GM13977 (cell line): ENCODE results near the gene GIMAP1.

Experiments used
- DNase-seq: peaks from one replicate; pipeline ENCODE4 v3.0.0; 2012; ENCODE audit warnings: low spot score
- CTCF ChIP-seq: IDR thresholded peaks from 2 replicates; pipeline ENCODE4 v1.5.1; 2012; ENCODE audit warnings: mild to moderate bottlenecking, control low read depth; ENCODE audit not compliant: insufficient read depth; ENCODE audit errors: extremely low read depth, missing control alignments
- in situ Hi-C: fragments of 300-500 bp; cut with MboI; formaldehyde crosslinking; loops from one replicate; pipeline ENCODE4 v1.12.0; 2022; ENCODE audit warnings: low sequenced_read_pairs, low pct_unique_long_range_greater_than_20kb, mixed read lengths, inconsistent platforms; ENCODE audit not compliant: unreplicated experiment

Gene GIMAP1

DNA sequence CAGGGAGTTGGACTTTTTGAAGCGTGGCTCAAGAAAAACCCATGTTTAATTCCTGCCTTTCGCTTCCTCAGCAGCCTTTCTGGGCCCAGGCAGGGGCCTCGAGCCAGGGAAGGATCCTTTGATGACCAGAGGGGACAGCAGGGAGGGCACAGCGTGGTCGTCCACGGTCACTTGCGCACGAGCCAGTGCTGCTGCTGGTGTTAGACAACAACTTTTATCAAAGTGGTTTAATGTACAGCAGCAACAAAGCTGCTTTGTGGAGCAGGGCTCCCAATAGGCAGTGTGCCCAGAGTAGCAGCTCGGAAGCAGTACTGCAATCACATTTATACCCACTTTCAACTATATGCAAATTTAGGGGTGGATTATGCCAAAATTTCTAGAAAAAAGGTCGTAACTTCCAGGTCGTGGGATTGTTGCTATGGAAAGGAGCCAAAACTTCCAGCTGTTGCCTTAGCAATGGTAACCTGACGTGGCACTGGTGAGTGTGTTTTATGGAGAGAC is 6.1 kb downstream of the GIMAP1 start:
- in situ Hi-C loops, result no loop called here
- TF ChIP-seq CTCF, result no peak

GRCh38 chr7:150723467-150723866 is 7.1 kb downstream of the GIMAP1 start:
- no peak for TF ChIP-seq CTCF
- in situ Hi-C loops, result no loop called here
- DNase-seq, result no peak

More for the DNA sequence above, 6.1 kb downstream of the GIMAP1 start:
- no peak for DNase-seq

DNA sequence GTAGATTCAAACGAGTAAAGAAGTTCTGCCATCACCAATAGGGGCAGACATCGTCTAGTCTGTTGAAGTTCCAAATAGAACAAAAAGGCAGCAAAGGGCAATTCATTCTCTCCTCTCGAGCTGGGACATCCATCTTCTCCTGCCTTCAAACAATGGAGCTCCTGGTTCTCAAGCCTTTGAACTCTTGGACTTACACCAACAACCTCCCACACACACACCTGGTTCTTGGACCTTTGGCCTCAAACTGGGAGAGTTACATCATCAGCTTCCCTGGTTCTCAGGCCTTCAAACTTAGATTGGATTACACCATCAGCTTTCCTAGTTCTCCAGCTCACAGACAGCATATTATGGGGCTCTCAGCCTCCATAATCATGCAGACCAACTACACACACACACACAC is 11.0 kb downstream of the GIMAP1 start:
- no peak for TF ChIP-seq CTCF
- in situ Hi-C loops, result no loop called here
- DNase-seq, result no peak

DNA sequence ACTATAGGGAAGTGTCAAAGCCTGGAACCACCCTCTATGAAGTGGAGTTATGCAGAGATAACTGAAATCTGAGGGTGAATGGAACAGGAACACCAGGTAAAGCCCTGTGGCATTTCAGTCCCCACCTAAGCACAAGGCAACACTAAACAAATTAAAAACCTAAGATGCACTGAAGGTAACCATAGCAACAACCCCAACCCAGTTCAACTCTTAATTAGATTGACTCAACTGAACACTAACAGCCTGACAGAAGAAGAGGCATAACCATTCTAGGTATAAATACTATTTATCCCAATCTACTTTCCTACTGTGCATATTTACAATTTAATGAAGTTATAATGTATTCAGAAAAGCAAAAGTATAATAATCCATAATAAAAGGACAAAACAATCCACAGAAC is 11.6 kb downstream of the GIMAP1 start:
- no peak for TF ChIP-seq CTCF
- DNase-seq, result no peak
- in situ Hi-C loops, result no loop called here

GRCh38 chr7:150728609-150729008 is 12.2 kb downstream of the GIMAP1 start:
- DNase-seq, result no peak
- in situ Hi-C loops, result no loop called here
- no peak for TF ChIP-seq CTCF

DNA sequence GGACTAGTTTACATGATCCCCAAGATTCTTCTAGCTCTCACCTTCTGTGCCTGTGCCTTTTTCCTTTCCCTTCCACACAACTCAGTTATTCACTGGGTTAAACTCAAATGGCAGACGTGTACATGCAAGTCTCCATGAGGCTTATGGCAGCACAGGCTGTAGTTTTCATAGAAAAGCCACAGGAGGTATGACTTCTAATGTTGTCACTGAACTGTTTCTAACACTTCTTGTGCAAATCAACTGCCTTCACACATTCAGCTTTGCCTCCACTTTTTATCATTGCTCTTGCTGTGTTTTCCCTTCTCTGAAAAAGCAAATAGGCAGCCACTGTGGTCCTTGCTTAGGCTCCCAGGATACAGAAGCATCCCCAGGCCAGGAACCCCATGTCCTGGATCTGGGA is 15.5 kb downstream of the GIMAP1 start:
- DNase-seq, result no peak
- TF ChIP-seq CTCF, result no peak
- in situ Hi-C loops, result loop anchor here (10.0 kb wide), 1 partner anchor 277 kb away; the partner anchor contains the start of gene GIMAP8

GRCh38 chr7:150732786-150733481 is 16.5 kb downstream of the GIMAP1 start:
- in situ Hi-C loops, result loop anchor here (10.0 kb wide), 1 partner anchor 278 kb away; the partner anchor contains the start of gene GIMAP8
- DNase-seq, result no peak
- TF ChIP-seq CTCF, result no peak
